ENCODE results near the gene SDCCAG8.

GRCh38 chr1:243379706-243380105 is 123.9 kb downstream of the SDCCAG8 start:
- TF ChIP-seq CTCF (IDR thresholded peaks at IDR 0.05) (no peak), POLR2A (IDR thresholded peaks at IDR 0.05) (no peak)

Measured in esophagus squamous epithelium (tissue), 4 donors.